Tibial nerve (tissue), 4 donors: ENCODE data around the gene SSR3. TPM values are rescaled to one million over a fixed set of nuclear protein-coding genes. Genes with fewer than 3 reads are reported as not detected.

Source experiments
- DNase-seq, 2 donors: peaks; one replicate each; pipeline ENCODE4 v3.0.0-alpha.2; 2019; ENCODE audit warnings: low spot score in 2 of 2
- H3K27ac ChIP-seq, 4 donors: fragments of 200-600 bp; sonication (generic) in 3 of 4; one replicate each; pipeline ENCODE4 v1.5.1; 2017 to 2019; ENCODE audit warnings: mild to moderate bottlenecking in 1 of 4
- H3K27me3 ChIP-seq, 2 donors: fragments of 200-600 bp; sonication (generic) in 1 of 2; one replicate each; pipeline versions ENCODE4 v1.5.1 to v1.6.0; 2017 to 2019
- H3K36me3 ChIP-seq, 3 donors: fragments of 200-600 bp; sonication (generic); one replicate each; pipeline ENCODE4 v1.5.1; 2018 to 2019
- H3K4me1 ChIP-seq, 4 donors: fragments of 200-600 bp; sonication (generic) in 3 of 4; one replicate each; pipeline ENCODE4 v1.5.1; 2017 to 2019
- H3K4me3 ChIP-seq, 4 donors: fragments of 200-600 bp; sonication (generic) in 3 of 4; one replicate each; pipeline ENCODE4 v1.5.1; 2017 to 2019; ENCODE audit warnings: mild to moderate bottlenecking in 1 of 4, moderate library complexity in 1 of 4
- H3K9me3 ChIP-seq, 4 donors: fragments of 200-600 bp; sonication (generic) in 3 of 4; one replicate each; pipeline ENCODE4 v1.5.1; 2017 to 2019
- EP300 ChIP-seq, 2 donors: sonication (generic); formaldehyde crosslinking; IDR thresholded peaks; one replicate each; pipeline ENCODE4 v1.6.1; 2017; ENCODE audit warnings: antibody characterized with exemption in 2 of 2, mild to moderate bottlenecking in 1 of 2
- POLR2A ChIP-seq, 2 donors: fragments of 450-650 bp; IDR thresholded peaks; one replicate each; pipeline ENCODE4 v1.6.1; 2017; ENCODE audit warnings: antibody characterized with exemption in 2 of 2, mild to moderate bottlenecking in 2 of 2, moderate library complexity in 2 of 2
- WGBS, 2 donors: methylation state at CpG; one replicate each; pipeline ENCODE4 v1.1.5; 2018; 5-methylcytosine and 5-hydroxymethylcytosine counted together
- total RNA-seq, 4 donors: library from RNA; depleted of rRNA; stranded (reverse); fragments of >200 nt; gene quantifications; one replicate each; pipeline ENCODE4 v1.1.0, GENCODE V29; 2016
- TF ChIP-seq, protein P1 (sequence below), 5 experiments: fragments of 200-600 bp in 3 of 5; fragments of 450-650 bp in 2 of 5; sonication (generic) in 3 of 5; IDR thresholded peaks; one replicate each; pipeline ENCODE4 v1.5.1; 2016 to 2019; ENCODE audit warnings: antibody characterized with exemption in 5 of 5, mild to moderate bottlenecking in 3 of 5, moderate library complexity in 2 of 5

Gene SSR3
- total RNA-seq, 4 donors from 2014 or later, result 73.2 to 88.5 (median 79.0) TPM

GRCh38 chr3:156518726-156519125 is 36.2 kb downstream of the SSR3 start:
- H3K4me3 ChIP-seq, result no peak overlapping the region
- H3K36me3 ChIP-seq, result no peaks in the 10 kb centered on the region
- DNase-seq, result peak in 1 of 2 donors; percentile 54
- H3K27ac ChIP-seq, result no peak overlapping the region
- peaks cover 0 to 27% (median 6%) of the 10 kb centered on the region in 4 donors for H3K4me1 ChIP-seq
- H3K9me3 ChIP-seq, result no peaks in the 10 kb centered on the region
- TF ChIP-seq, protein P1, sequence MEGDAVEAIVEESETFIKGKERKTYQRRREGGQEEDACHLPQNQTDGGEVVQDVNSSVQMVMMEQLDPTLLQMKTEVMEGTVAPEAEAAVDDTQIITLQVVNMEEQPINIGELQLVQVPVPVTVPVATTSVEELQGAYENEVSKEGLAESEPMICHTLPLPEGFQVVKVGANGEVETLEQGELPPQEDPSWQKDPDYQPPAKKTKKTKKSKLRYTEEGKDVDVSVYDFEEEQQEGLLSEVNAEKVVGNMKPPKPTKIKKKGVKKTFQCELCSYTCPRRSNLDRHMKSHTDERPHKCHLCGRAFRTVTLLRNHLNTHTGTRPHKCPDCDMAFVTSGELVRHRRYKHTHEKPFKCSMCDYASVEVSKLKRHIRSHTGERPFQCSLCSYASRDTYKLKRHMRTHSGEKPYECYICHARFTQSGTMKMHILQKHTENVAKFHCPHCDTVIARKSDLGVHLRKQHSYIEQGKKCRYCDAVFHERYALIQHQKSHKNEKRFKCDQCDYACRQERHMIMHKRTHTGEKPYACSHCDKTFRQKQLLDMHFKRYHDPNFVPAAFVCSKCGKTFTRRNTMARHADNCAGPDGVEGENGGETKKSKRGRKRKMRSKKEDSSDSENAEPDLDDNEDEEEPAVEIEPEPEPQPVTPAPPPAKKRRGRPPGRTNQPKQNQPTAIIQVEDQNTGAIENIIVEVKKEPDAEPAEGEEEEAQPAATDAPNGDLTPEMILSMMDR (IDR thresholded peaks at IDR 0.05), result no peak
- TF ChIP-seq POLR2A (IDR thresholded peaks at IDR 0.05) (no peak), EP300 (IDR thresholded peaks at IDR 0.05) (peak in 1 of 2 donors; percentile 32)
- H3K27me3 ChIP-seq, result no peaks in the 10 kb centered on the region

DNA sequence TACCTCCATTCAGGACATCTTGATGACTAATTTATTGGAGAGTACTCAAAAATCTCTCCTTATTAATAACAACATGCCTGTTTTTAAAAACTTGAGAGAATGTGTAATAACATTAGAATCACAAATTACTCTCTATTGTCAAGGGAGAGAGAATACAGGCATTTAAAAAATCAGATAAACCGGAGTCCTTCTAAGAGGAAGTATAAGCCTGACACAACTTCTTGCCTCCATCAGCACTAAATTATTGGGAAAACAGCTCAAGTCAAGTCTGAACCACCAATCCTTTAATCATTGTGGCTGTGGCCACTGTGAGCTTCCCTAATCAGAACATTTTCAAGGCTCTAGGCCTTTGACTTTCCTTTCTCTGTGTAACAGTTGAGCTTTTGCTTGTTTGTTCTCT is 38.0 kb downstream of the SSR3 start:
- Histone ChIP-seq H3K4me1 (peaks cover 0 to 33% (median 5%) of the 10 kb centered on the region in 4 donors), H3K9me3 (no peaks in the 10 kb centered on the region), H3K27ac (peak overlapping the region in 2 of 4 donors; percentile 38 to 63), H3K4me3 (no peak overlapping the region), H3K36me3 (no peaks in the 10 kb centered on the region), H3K27me3 (no peaks in the 10 kb centered on the region)
- TF ChIP-seq POLR2A (IDR thresholded peaks at IDR 0.05) (no peak), EP300 (IDR thresholded peaks at IDR 0.05) (peak in 1 of 2 donors; percentile 33)
- 38 to 47% methylated on average over 1 of the region's 1 CpG for WGBS, 2 donors
- no peak for DNase-seq

DNA sequence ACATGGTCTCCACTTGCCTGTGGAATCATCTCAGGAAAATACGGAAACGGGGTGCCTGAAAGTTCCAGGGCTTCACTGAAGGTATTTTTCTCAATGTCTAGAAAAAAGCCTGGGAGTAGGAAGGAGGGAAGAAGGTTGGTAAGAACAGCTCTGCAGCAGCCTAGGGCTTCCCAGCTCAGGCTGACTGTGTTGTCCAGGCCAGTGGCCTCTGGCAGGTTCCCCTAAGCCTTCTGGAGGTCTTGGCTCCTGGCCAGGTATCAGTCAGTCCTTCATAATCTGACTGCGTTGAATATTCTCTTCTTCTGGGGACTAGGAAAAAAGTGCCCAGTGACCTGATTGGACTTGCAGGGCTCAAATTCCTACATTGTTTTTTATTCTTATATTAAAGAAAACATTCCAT is 38.6 kb downstream of the SSR3 start:
- TF ChIP-seq, protein P1 (IDR thresholded peaks at IDR 0.05), result no peak
- TF ChIP-seq EP300 (IDR thresholded peaks at IDR 0.05) (no peak), POLR2A (IDR thresholded peaks at IDR 0.05) (no peak)
- 73 to 77% methylated on average over 3 of the region's 3 CpGs for WGBS, 2 donors
- no peaks in the 10 kb centered on the region for H3K9me3 ChIP-seq
- H3K4me1 ChIP-seq, result peaks cover 0 to 33% (median 5%) of the 10 kb centered on the region in 4 donors
- no peak overlapping the region for H3K4me3 ChIP-seq
- DNase-seq, result no peak
- no peaks in the 10 kb centered on the region for H3K36me3 ChIP-seq
- peak overlapping the region in 2 of 4 donors; percentile 38 to 63 for H3K27ac ChIP-seq
- H3K27me3 ChIP-seq, result no peaks in the 10 kb centered on the region

DNA sequence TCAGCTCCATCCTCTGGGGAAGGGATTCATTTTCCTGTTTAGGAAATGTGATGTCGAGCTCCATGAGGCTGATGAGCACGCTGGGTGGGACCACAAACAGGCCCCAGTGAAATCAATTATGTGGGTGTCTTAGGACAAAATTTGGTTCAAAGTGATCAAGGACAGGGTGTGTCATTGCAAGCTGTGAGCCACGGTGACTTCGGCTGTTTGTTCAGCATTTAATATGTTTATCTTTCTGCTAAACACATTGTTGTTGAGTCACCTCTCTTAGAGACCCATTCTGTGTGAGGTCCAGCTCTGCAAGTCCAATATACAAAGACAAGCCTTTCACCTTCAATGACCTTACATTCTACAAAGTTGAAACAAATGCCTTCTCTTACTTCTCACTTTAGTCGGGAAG is 41.3 kb downstream of the SSR3 start:
- Histone ChIP-seq H3K36me3 (no peaks in the 10 kb centered on the region), H3K9me3 (no peaks in the 10 kb centered on the region), H3K4me3 (no peak overlapping the region), H3K27ac (no peak overlapping the region), H3K27me3 (no peaks in the 10 kb centered on the region), H3K4me1 (peaks cover 0 to 41% (median 5%) of the 10 kb centered on the region in 4 donors)
- TF ChIP-seq EP300 (IDR thresholded peaks at IDR 0.05) (no peak), POLR2A (IDR thresholded peaks at IDR 0.05) (no peak)
- TF ChIP-seq, protein P1 (IDR thresholded peaks at IDR 0.05), result no peak
- no peak for DNase-seq
- 41% methylated on average over 5 of the region's 5 CpGs for WGBS, 2 donors

GRCh38 chr3:156511987-156512677 is 42.8 kb downstream of the SSR3 start:
- Histone ChIP-seq H3K4me3 (no peak overlapping the region), H3K27me3 (no peaks in the 10 kb centered on the region), H3K4me1 (peaks cover 0 to 31% (median 3%) of the 10 kb centered on the region in 4 donors), H3K9me3 (no peaks in the 10 kb centered on the region), H3K36me3 (no peaks in the 10 kb centered on the region), H3K27ac (no peak overlapping the region)
- TF ChIP-seq EP300 (IDR thresholded peaks at IDR 0.05) (no peak), POLR2A (IDR thresholded peaks at IDR 0.05) (no peak)
- TF ChIP-seq, protein P1 (IDR thresholded peaks at IDR 0.05), result no peak
- 79 to 82% methylated on average over 2 of the region's 2 CpGs for WGBS, 2 donors
- no peak for DNase-seq
